B cell (primary cell): ENCODE data around the gene LTB4R. TPM values are rescaled to one million over a fixed set of nuclear protein-coding genes. Genes with fewer than 3 reads are reported as not detected.

Experiments
- ATAC-seq: fragments of 200-7000 bp; cut with Tn5 transposase; one replicate; pipeline ENCODE4 v1.10.0; 2021; ENCODE audit warnings: low read depth, mild to moderate bottlenecking, moderate number of reproducible peaks, moderate library complexity
- CTCF ChIA-PET: fragments of 350-600 bp; sonication (Branson Sonifier 250); formaldehyde crosslinking; loops from one replicate; lab custom pipeline; 2021; ENCODE audit warnings: antibody characterized with exemption, inconsistent platforms; lab: Charles Lee
- POLR2A ChIA-PET: fragments of 350-600 bp; sonication (Branson Sonifier 250); formaldehyde crosslinking; loops from one replicate; lab custom pipeline; 2021; ENCODE audit warnings: antibody characterized with exemption; lab: Charles Lee
- DNase-seq: peaks from one replicate; pipeline ENCODE4 v3.0.0; 2013
- H2AFZ ChIP-seq: 2 replicates; pipeline ENCODE4 v1.6.1; 2012; ENCODE audit warnings: mild to moderate bottlenecking, low read depth, low read length; ENCODE audit not compliant: insufficient read depth, poor library complexity, severe bottlenecking
- H3K27ac ChIP-seq, 2 donors: 1 replicate in 1 of 2; 2 replicates in 1 of 2; pipeline ENCODE4 v1.5.1; 2012 to 2013; ENCODE audit warnings: low read length in 2 of 2, mild to moderate bottlenecking in 2 of 2, moderate library complexity in 1 of 2
- H3K27me3 ChIP-seq, 4 experiments: fragments of 200-600 bp in 1 of 4; sonication (generic) in 1 of 4; replicated peaks in 1 of 4; 1 replicate in 2 of 4; 2 replicates in 2 of 4; pipeline versions ENCODE4 v1.6.1 to v1.7.0; 2013 to 2016; ENCODE audit warnings: low read length in 3 of 4, mild to moderate bottlenecking in 2 of 4, mixed read lengths in 1 of 4, moderate library complexity in 1 of 4; ENCODE audit not compliant: insufficient read depth in 4 of 4, control insufficient read depth in 3 of 4; ENCODE audit errors: control extremely low read depth in 1 of 4
- H3K36me3 ChIP-seq, 2 experiments: replicated peaks in 1 of 2; 1 replicate in 1 of 2; 2 replicates in 1 of 2; pipeline versions ENCODE4 v1.6.1 to v1.7.1; 2013; ENCODE audit warnings: low read length in 1 of 2; ENCODE audit not compliant: insufficient read depth in 2 of 2, control insufficient read depth in 1 of 2; ENCODE audit errors: control extremely low read depth in 1 of 2, extremely low read depth in 1 of 2
- H3K4me1 ChIP-seq, 2 donors: fragments of 200-600 bp in 1 of 2; sonication (generic) in 1 of 2; 1 replicate in 1 of 2; 2 replicates in 1 of 2; pipeline versions ENCODE4 v1.5.1 to v1.6.1; 2013 to 2017; ENCODE audit warnings: low read length in 2 of 2; ENCODE audit not compliant: control insufficient read depth in 2 of 2, insufficient read depth in 2 of 2
- H3K4me2 ChIP-seq: replicated peaks from 2 replicates; pipeline ENCODE3; 2012; ENCODE audit warnings: mild to moderate bottlenecking, low read depth, low read length; ENCODE audit not compliant: poor library complexity, severe bottlenecking
- H3K4me3 ChIP-seq, 5 experiments: fragments of 200-600 bp in 1 of 5; sonication (generic) in 1 of 5; 1 replicate in 3 of 5; 2 replicates in 2 of 5; pipeline versions ENCODE4 v1.5.1 to v1.7.0; 2011 to 2016; ENCODE audit warnings: low read length in 4 of 5, mild to moderate bottlenecking in 4 of 5, low read depth in 2 of 5, control low read depth in 1 of 5, moderate library complexity in 1 of 5; ENCODE audit not compliant: insufficient read depth in 1 of 5; ENCODE audit errors: control extremely low read depth in 1 of 5, extremely low read depth in 1 of 5
- H3K79me2 ChIP-seq: fragments of 200-600 bp; sonication (generic); one replicate; pipeline ENCODE4 v1.6.0; 2016; ENCODE audit warnings: low read length; ENCODE audit not compliant: control insufficient read depth, insufficient read depth
- H3K9ac ChIP-seq: fragments of 200-600 bp; sonication (generic); 2 replicates; pipeline ENCODE4 v1.6.1; 2017; ENCODE audit warnings: mild to moderate bottlenecking, low read length, moderate library complexity
- H3K9me3 ChIP-seq, 3 donors: one replicate each; pipeline versions ENCODE4 v1.6.1 to v1.7.1; 2013; ENCODE audit warnings: low read length in 2 of 3; ENCODE audit not compliant: control insufficient read depth in 2 of 3, insufficient read depth in 1 of 3; ENCODE audit errors: control extremely low read depth in 1 of 3
- H4K20me1 ChIP-seq: 2 replicates; pipeline ENCODE4 v1.6.0; 2012; ENCODE audit warnings: mild to moderate bottlenecking, low read length; ENCODE audit not compliant: insufficient read depth, control insufficient read depth, poor library complexity, severe bottlenecking
- H3K27ac Mint-ChIP-seq: one replicate; pipeline ENCODE4 v1.8.0; 2021; ENCODE audit warnings: mixed read lengths
- H3K27me3 Mint-ChIP-seq: one replicate; pipeline ENCODE4 v1.8.0; 2021; ENCODE audit warnings: mixed read lengths
- H3K4me1 Mint-ChIP-seq: one replicate; pipeline ENCODE4 v1.8.0; 2021; ENCODE audit warnings: mixed read lengths
- H3K4me3 Mint-ChIP-seq: one replicate; pipeline ENCODE4 v1.8.0; 2021; ENCODE audit warnings: mixed read lengths
- H3K9me3 Mint-ChIP-seq: one replicate; pipeline ENCODE4 v1.8.0; 2022; ENCODE audit warnings: mixed read lengths; ENCODE audit not compliant: insufficient read depth
- EZH2 ChIP-seq: IDR thresholded peaks from 2 replicates; pipeline ENCODE4 v1.6.1; 2012; ENCODE audit warnings: borderline replicate concordance, low read depth, mild to moderate bottlenecking, moderate library complexity, low read length; ENCODE audit not compliant: insufficient read depth, poor library complexity, severe bottlenecking
- WGBS: methylation state at CpG from one replicate; pipeline ENCODE4 v1.1.5; 2013; ENCODE audit warnings: missing lambda C conversion rate; ENCODE audit not compliant: insufficient coverage; 5-methylcytosine and 5-hydroxymethylcytosine counted together
- intact Hi-C: fragments of 100-400 bp; cut with micrococcal nuclease; formaldehyde crosslinking; loops from one replicate; pipeline ENCODE4 v1.10.0; 2022
- polyA plus RNA-seq: library from polyadenylated mRNA; depleted of rRNA; stranded (reverse); fragments of >200 nt; gene quantifications from 2 replicates; pipeline ENCODE4 v1.2.3, GENCODE V29; 2012
- total RNA-seq, 2 donors: library from RNA; stranded (reverse); fragments of 120-200 nt in 1 of 2; gene quantifications; 1 replicate in 1 of 2; 2 replicates in 1 of 2; pipeline versions ENCODE4 v1.2.3 to v1.2.4, GENCODE V29; 2013 to 2022
- TF ChIP-seq, protein P1 (sequence below): fragments of 200-600 bp; IDR thresholded peaks from one replicate; pipeline ENCODE4 v1.8.0; 2022; ENCODE audit warnings: antibody characterized with exemption, mild to moderate bottlenecking

Gene LTB4R
- total and polyA plus RNA-seq, 2 donors (not counting 1 experiment from before 2014, with no cell fraction given), result 8.8 to 19.1 TPM

DNA sequence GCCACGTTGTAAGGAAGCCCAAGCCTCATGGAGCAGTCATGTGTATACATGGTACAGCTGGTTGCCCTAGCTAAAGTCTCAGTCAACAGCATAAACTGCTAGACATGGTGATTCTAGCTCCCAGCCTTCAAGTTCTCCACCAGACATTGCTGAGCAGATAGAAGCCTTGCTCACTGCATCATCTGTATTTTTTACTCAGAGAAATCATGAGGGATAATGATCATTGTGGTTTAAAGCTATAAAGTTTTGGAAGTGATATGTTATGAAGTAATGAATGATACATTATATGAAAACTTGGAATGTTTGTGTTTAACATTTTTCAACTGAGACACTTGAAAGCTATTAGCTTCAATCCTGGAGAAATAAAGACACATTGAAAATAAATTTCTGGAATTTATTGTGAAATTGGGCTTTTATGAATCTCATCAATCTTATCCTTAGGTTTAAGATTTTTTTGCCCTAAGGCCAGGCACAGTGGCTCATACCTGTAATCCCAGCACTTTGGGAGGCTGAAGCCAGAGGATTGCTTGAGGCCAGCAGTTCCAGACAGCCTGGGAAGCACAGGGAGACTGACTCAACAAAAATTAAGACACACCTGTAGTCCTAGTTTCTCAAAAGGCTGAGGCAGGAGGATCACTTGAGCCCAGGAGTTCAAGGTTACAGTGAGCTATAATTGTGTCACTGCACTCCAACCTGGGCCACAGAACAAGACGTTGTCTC lies 51.1 kb downstream of the LTB4R start:
- Mint-ChIP-seq H3K27ac (no peak overlapping the region), H3K9me3 (no peaks in the 10 kb centered on the region), H3K27me3 (peaks cover 16% of the 10 kb centered on the region), H3K4me1 (peaks cover 21% of the 10 kb centered on the region), H3K4me3 (no peak overlapping the region)
- 44% methylated on average over 1 of the region's 2 CpGs for WGBS
- CTCF ChIA-PET, result interaction anchor here (0.7 to 5.4 kb wide), 9 partner anchors 11 to 74 kb away, joined by 3 to 42 read pairs (median 5); partner anchors contain the start of genes CBLN3, KHNYN, LTB4R and LTB4R2
- no peaks in the 10 kb centered on the region for H3K79me2 ChIP-seq
- TF ChIP-seq, protein P1, sequence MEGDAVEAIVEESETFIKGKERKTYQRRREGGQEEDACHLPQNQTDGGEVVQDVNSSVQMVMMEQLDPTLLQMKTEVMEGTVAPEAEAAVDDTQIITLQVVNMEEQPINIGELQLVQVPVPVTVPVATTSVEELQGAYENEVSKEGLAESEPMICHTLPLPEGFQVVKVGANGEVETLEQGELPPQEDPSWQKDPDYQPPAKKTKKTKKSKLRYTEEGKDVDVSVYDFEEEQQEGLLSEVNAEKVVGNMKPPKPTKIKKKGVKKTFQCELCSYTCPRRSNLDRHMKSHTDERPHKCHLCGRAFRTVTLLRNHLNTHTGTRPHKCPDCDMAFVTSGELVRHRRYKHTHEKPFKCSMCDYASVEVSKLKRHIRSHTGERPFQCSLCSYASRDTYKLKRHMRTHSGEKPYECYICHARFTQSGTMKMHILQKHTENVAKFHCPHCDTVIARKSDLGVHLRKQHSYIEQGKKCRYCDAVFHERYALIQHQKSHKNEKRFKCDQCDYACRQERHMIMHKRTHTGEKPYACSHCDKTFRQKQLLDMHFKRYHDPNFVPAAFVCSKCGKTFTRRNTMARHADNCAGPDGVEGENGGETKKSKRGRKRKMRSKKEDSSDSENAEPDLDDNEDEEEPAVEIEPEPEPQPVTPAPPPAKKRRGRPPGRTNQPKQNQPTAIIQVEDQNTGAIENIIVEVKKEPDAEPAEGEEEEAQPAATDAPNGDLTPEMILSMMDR, result no peak
- no peak for TF ChIP-seq EZH2
- ATAC-seq (no peak), DNase-seq (no peak)
- H3K27ac ChIP-seq, result no peak overlapping the region
- intact Hi-C loops, result loop anchor here (10.0 kb wide), 2 partner anchors 312 to 342 kb away; no protein-coding TSS in a partner anchor
- no peak overlapping the region for H3K9ac ChIP-seq
- H3K4me2 ChIP-seq, result no peak overlapping the region
- POLR2A ChIA-PET, result no interaction called here
- H4K20me1 ChIP-seq, result no peaks in the 10 kb centered on the region
- H3K9me3 ChIP-seq, result peaks cover 0 to 1% (median 0%) of the 10 kb centered on the region in 3 donors
- H3K27me3 ChIP-seq, result peaks cover 0 to 21% (median 4%) of the 10 kb centered on the region in 4 experiments
- H3K4me1 ChIP-seq, result peaks cover 21 to 24% of the 10 kb centered on the region in 2 donors
- no peaks in the 10 kb centered on the region for H3K36me3 ChIP-seq
- H3K4me3 ChIP-seq, result no peak overlapping the region
- H2AFZ ChIP-seq, result no peak overlapping the region

DNA sequence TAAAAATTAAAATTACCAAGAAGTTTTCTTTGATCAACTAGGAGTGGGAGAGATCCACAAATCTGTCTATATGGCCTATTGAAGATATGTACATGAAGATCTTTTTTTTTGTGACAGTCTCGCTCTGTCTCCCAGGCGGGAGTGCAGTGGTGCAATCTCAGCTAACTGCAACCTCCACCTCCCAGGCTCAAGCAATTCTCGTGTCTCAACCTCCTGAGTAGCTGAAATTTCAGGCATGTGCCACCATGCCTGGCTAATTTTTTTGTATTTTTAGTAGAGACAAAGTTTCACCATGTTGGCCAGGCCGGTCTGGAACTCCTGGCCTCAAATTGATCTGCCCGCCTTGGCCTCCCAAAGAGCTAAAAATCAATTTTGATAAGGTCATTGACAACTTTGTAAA lies 52.1 kb downstream of the LTB4R start:
- WGBS, result 98% methylated on average over 3 of the region's 5 CpGs
- ChIA-PET CTCF (interaction anchor here (1.2 to 5.4 kb wide), 5 partner anchors 35 to 73 kb away, joined by 3 to 42 read pairs (median 5); partner anchors contain the start of genes CBLN3, KHNYN and LTB4R2), POLR2A (interaction anchor here (1.1 kb wide), 1 partner anchor 68 kb away, joined by 3 read pairs; no protein-coding TSS in a partner anchor)
- no peak overlapping the region for H3K9ac ChIP-seq
- Mint-ChIP-seq H3K27ac (no peak overlapping the region), H3K9me3 (no peaks in the 10 kb centered on the region), H3K4me1 (peaks cover 28% of the 10 kb centered on the region), H3K27me3 (peaks cover 20% of the 10 kb centered on the region), H3K4me3 (no peak overlapping the region)
- no peak overlapping the region for H3K4me2 ChIP-seq
- intact Hi-C loops, result loop anchor here (10.0 kb wide), 2 partner anchors 311 to 341 kb away; no protein-coding TSS in a partner anchor
- no peak for ATAC-seq
- no peak overlapping the region for H3K27ac ChIP-seq
- peaks cover 0 to 28% (median 6%) of the 10 kb centered on the region in 4 experiments for H3K27me3 ChIP-seq
- H3K4me1 ChIP-seq, result peaks cover 30 to 34% of the 10 kb centered on the region in 2 donors
- H4K20me1 ChIP-seq, result no peaks in the 10 kb centered on the region
- H3K4me3 ChIP-seq, result no peak overlapping the region
- no peaks in the 10 kb centered on the region for H3K79me2 ChIP-seq
- H2AFZ ChIP-seq, result no peak overlapping the region
- peaks cover 0 to 1% (median 0%) of the 10 kb centered on the region in 3 donors for H3K9me3 ChIP-seq
- DNase-seq, result no peak
- no peaks in the 10 kb centered on the region for H3K36me3 ChIP-seq
- TF ChIP-seq, protein P1, result no peak
- TF ChIP-seq EZH2, result no peak
